ENCODE data around the gene GAL3ST2.
A peak's percentile ranks its signal among the peaks of the same experiment; 100 is the strongest.
"Not testable (repeated sequence)": the region's sequence is repeated elsewhere in the genome, so short reads cannot be mapped to it uniquely, and the experiment has no call there.

GAL3ST2 gene

GRCh38 chr2:241804326-241805229 lies 28.0 kb downstream of the GAL3ST2 start:
- peak; percentile 12 for DNase-seq
- H3K4me3 ChIP-seq (ENCODE audit: low read depth, low read length), result peak overlapping the region; percentile 47
- no peaks in the 10 kb centered on the region for H3K27me3 ChIP-seq (replicated peaks)
- no peak overlapping the region for H3K27ac ChIP-seq
- peak; percentile 38 for TF ChIP-seq CTCF (IDR thresholded peaks at IDR 0.05; ENCODE audit: low read depth, low read length, missing control alignments)
- H3K36me3 ChIP-seq (replicated peaks), result no peaks in the 10 kb centered on the region
- in situ Hi-C loops (cut with HindIII; ENCODE audit: low pct_ligation_motif_present, low sequenced_read_pairs), result no loop called here

DNA sequence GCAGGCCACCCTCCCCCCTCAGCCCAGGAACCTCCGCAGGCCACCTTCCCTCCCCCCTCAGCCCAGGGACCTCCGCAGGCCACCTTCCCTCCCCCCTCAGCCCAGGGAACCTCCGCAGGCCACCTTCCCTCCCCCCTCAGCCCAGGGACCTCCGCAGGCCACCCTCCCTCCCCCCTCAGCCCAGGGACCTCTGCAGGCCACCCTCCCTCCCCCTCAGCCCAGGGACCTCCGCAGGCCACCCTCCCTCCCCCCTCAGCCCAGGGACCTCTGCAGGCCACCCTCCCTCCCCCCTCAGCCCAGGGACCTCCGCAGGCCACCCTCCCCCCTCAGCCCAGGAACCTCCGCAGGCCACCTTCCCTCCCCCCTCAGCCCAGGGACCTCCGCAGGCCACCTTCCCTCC lies 29.6 kb downstream of the GAL3ST2 start:
- in situ Hi-C loops (cut with HindIII; ENCODE audit: low pct_ligation_motif_present, low sequenced_read_pairs), result not testable (repeated sequence)

DNA sequence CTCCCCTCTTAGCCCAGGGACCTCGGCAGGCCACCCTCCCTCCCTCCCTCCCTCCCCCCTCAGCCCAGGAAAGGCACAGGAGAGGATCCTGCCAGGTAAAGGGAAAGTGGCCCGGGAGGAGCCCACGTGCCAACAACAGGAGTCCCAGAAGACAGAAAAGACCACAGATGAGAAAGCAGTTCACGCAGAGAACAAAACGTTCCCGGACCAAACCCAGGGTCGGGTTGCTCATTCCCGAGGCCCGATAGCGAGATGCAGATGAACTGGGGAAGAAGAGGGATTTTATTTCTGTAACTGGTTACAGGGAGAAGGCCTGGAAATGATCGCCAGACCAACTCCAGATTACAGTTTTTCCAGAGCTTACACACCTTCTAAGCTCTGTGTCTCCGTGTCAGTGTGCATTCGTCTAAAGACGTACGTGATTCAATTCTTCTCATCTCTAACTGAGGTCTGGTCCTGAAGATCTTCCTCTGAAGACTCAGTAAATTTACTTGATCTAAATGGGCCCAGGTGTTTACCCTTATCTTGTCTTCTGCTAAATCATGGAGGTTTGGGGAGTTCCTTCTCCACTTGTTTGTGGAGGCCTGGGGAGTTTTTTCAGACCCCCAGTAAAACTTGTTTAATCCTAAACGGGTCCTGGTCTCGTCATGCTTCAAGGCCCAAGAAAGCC lies 31.6 kb downstream of the GAL3ST2 start:
- Histone ChIP-seq H3K4me3 (ENCODE audit: low read depth, low read length) (no peak overlapping the region), H3K36me3 (replicated peaks) (no peaks in the 10 kb centered on the region), H3K27ac (no peak overlapping the region), H3K27me3 (replicated peaks) (no peaks in the 10 kb centered on the region)
- in situ Hi-C loops (cut with HindIII; ENCODE audit: low pct_ligation_motif_present, low sequenced_read_pairs), result no loop called here
- no peak for TF ChIP-seq CTCF (IDR thresholded peaks at IDR 0.05; ENCODE audit: low read depth, low read length, missing control alignments)
- DNase-seq, result no peak

More for the DNA sequence above, 29.6 kb downstream of the GAL3ST2 start:
- not testable (repeated sequence) for H3K36me3 ChIP-seq (replicated peaks); H3K27me3 ChIP-seq (replicated peaks); DNase-seq; H3K27ac ChIP-seq; H3K4me3 ChIP-seq (ENCODE audit: low read depth, low read length)

- H3K27me3 ChIP-seq (replicated peaks), result no peaks in the 10 kb centered on the region
- no peaks in the 10 kb centered on the region for H3K36me3 ChIP-seq (replicated peaks)
- TF ChIP-seq CTCF (IDR thresholded peaks at IDR 0.05; ENCODE audit: low read depth, low read length, missing control alignments), result no peak
- H3K4me3 ChIP-seq (ENCODE audit: low read depth, low read length), result no peak within 1 kb of the TSS
- DNase-seq, result no peak
- in situ Hi-C loops (cut with HindIII; ENCODE audit: low pct_ligation_motif_present, low sequenced_read_pairs), result no loop called here
- H3K27ac ChIP-seq, result no peak within 1 kb of the TSS
These were observed 32.2 kb downstream of the GAL3ST2 start, which contains the start of gene NEU4 for GRCh38 chr2:241808721-241809382. NEU4 (plus strand) TSS chr2:241809193; CDS start chr2:241814485, 5,292 bp downstream.

- in situ Hi-C loops (cut with HindIII; ENCODE audit: low pct_ligation_motif_present, low sequenced_read_pairs), result no loop called here
- no peak for TF ChIP-seq CTCF (IDR thresholded peaks at IDR 0.05; ENCODE audit: low read depth, low read length, missing control alignments)
- Histone ChIP-seq H3K36me3 (replicated peaks) (no peaks in the 10 kb centered on the region), H3K27me3 (replicated peaks) (no peaks in the 10 kb centered on the region), H3K27ac (no peak overlapping the region), H3K4me3 (ENCODE audit: low read depth, low read length) (no peak overlapping the region)
- DNase-seq, result no peak
These were observed 33.0 kb downstream of the GAL3ST2 start for GRCh38 chr2:241809383-241810306.
